H9 (cell line): Measurements from ENCODE around the gene PLA2R1. TPM values are rescaled to one million over a fixed set of nuclear protein-coding genes. Genes with fewer than 3 reads are reported as not detected.

ENCODE experiments used
- DNase-seq: peaks from one replicate; pipeline ENCODE4 v3.0.0-alpha.2; 2017
- H2AFZ ChIP-seq: one replicate; pipeline ENCODE4 v1.6.1; 2013; ENCODE audit warnings: mild to moderate bottlenecking, low read length, control low read depth, moderate library complexity
- H2AK5ac ChIP-seq: 2 replicates; pipeline ENCODE4 v1.6.1; 2013; ENCODE audit warnings: low read length, control low read depth, mixed read lengths; ENCODE audit not compliant: insufficient read length
- H2BK120ac ChIP-seq: one replicate; pipeline ENCODE4 v1.6.1; 2013; ENCODE audit warnings: low read depth, mild to moderate bottlenecking, low read length, control low read depth, inconsistent platforms; ENCODE audit not compliant: poor library complexity, severe bottlenecking
- H2BK12ac ChIP-seq: 2 replicates; pipeline ENCODE4 v1.6.1; 2013; ENCODE audit warnings: low read length, control low read depth, mixed read lengths, low read depth; ENCODE audit not compliant: insufficient read length
- H2BK15ac ChIP-seq: 2 replicates; pipeline ENCODE4 v1.6.1; 2013; ENCODE audit warnings: low read depth, low read length, control low read depth
- H2BK20ac ChIP-seq: one replicate; pipeline ENCODE4 v1.6.1; 2013; ENCODE audit warnings: low read depth, mild to moderate bottlenecking, low read length, control low read depth, inconsistent platforms; ENCODE audit not compliant: poor library complexity, severe bottlenecking
- H2BK5ac ChIP-seq: 2 replicates; pipeline ENCODE4 v1.6.1; 2013; ENCODE audit warnings: low read length, control low read depth, mixed read lengths; ENCODE audit not compliant: insufficient read length
- H3K14ac ChIP-seq: 2 replicates; pipeline ENCODE4 v1.6.1; 2013; ENCODE audit warnings: low read length, control low read depth; ENCODE audit not compliant: insufficient read depth
- H3K18ac ChIP-seq: 2 replicates; pipeline ENCODE4 v1.6.1; 2013; ENCODE audit warnings: low read depth, mild to moderate bottlenecking, mixed read lengths, low read length, control low read depth; ENCODE audit not compliant: insufficient read length
- H3K23ac ChIP-seq: 2 replicates; pipeline ENCODE4 v1.6.1; 2013; ENCODE audit warnings: low read length, control low read depth, mixed read lengths, low read depth; ENCODE audit not compliant: insufficient read length
- H3K23me2 ChIP-seq: 2 replicates; pipeline ENCODE4 v1.6.1; 2013; ENCODE audit warnings: low read depth, mild to moderate bottlenecking, mixed read lengths, low read length, control low read depth; ENCODE audit not compliant: insufficient read length, poor library complexity, severe bottlenecking
- H3K27ac ChIP-seq: 2 replicates; pipeline ENCODE4 v1.5.1; 2013; ENCODE audit warnings: low read length, control low read depth, mixed read lengths, low read depth; ENCODE audit not compliant: insufficient read length
- H3K27me3 ChIP-seq: 2 replicates; pipeline ENCODE4 v1.6.1; 2013; ENCODE audit warnings: low read length, control low read depth, inconsistent platforms; ENCODE audit not compliant: insufficient read depth
- H3K4ac ChIP-seq: 2 replicates; pipeline ENCODE4 v1.6.1; 2013; ENCODE audit warnings: low read depth, mild to moderate bottlenecking, control low read depth, inconsistent platforms, low read length, moderate library complexity
- H3K4me1 ChIP-seq: 2 replicates; pipeline ENCODE4 v1.6.1; 2013; ENCODE audit warnings: low read length, control low read depth, inconsistent platforms; ENCODE audit not compliant: insufficient read depth
- H3K4me2 ChIP-seq: 2 replicates; pipeline ENCODE4 v1.6.1; 2013; ENCODE audit warnings: low read length, control low read depth, mixed read lengths; ENCODE audit not compliant: insufficient read length, insufficient read depth
- H3K56ac ChIP-seq: 2 replicates; pipeline ENCODE4 v1.6.1; 2013; ENCODE audit warnings: low read depth, mild to moderate bottlenecking, mixed read lengths, low read length, control low read depth; ENCODE audit not compliant: insufficient read length
- H3K79me1 ChIP-seq: 2 replicates; pipeline ENCODE4 v1.6.1; 2013; ENCODE audit warnings: low read depth, mild to moderate bottlenecking, moderate library complexity, low read length, control low read depth, inconsistent platforms; ENCODE audit not compliant: insufficient read depth, poor library complexity, severe bottlenecking
- H3K79me2 ChIP-seq: 2 replicates; pipeline ENCODE4 v1.6.1; 2013; ENCODE audit warnings: low read length, control low read depth, inconsistent platforms; ENCODE audit not compliant: insufficient read depth
- H3K9ac ChIP-seq: 2 replicates; pipeline ENCODE4 v1.6.1; 2013; ENCODE audit warnings: low read length, control low read depth, mixed read lengths; ENCODE audit not compliant: insufficient read length; ENCODE audit errors: extremely low read depth
- H3K9me3 ChIP-seq: one replicate; pipeline ENCODE4 v1.6.1; 2013; ENCODE audit warnings: low read depth, low read length, inconsistent platforms; ENCODE audit not compliant: control insufficient read depth
- H3T11ph ChIP-seq: one replicate; pipeline ENCODE4 v1.6.1; 2013; ENCODE audit warnings: mild to moderate bottlenecking, low read length, control low read depth, inconsistent platforms
- H4K20me1 ChIP-seq: one replicate; pipeline ENCODE4 v1.6.1; 2013; ENCODE audit not compliant: control insufficient read depth, insufficient read length, insufficient read depth
- H4K5ac ChIP-seq: 2 replicates; pipeline ENCODE4 v1.6.1; 2013; ENCODE audit warnings: low read depth, mild to moderate bottlenecking, mixed read lengths, low read length, control low read depth; ENCODE audit not compliant: insufficient read length
- H4K8ac ChIP-seq: replicated peaks from 2 replicates; pipeline ENCODE4 v1.6.1; 2013; ENCODE audit warnings: low read length, control low read depth, mixed read lengths, low read depth; ENCODE audit not compliant: insufficient read length
- H4K91ac ChIP-seq: 2 replicates; pipeline ENCODE4 v1.6.1; 2013; ENCODE audit warnings: low read depth, mild to moderate bottlenecking, moderate library complexity, mixed read lengths, low read length, control low read depth; ENCODE audit not compliant: insufficient read length
- H3K27ac Mint-ChIP-seq, 3 experiments: 2 replicates in 2 of 3; 3 replicates in 1 of 3; pipeline ENCODE4 v1.8.0; 2020 to 2021; ENCODE audit warnings: mixed read lengths in 3 of 3, mild to moderate bottlenecking in 1 of 3, moderate library complexity in 1 of 3
- H3K27me3 Mint-ChIP-seq: 2 replicates; pipeline ENCODE4 v1.8.0; 2021; ENCODE audit warnings: low read depth, mild to moderate bottlenecking, moderate library complexity, mixed read lengths
- H3K36me3 Mint-ChIP-seq, 3 experiments: 2 replicates in 2 of 3; 3 replicates in 1 of 3; pipeline ENCODE4 v1.8.0; 2020 to 2021; ENCODE audit warnings: low read depth in 3 of 3, mixed read lengths in 3 of 3; ENCODE audit not compliant: insufficient read depth in 1 of 3
- H3K4me1 Mint-ChIP-seq, 2 experiments: 2 replicates each; pipeline ENCODE4 v1.8.0; 2020; ENCODE audit warnings: mixed read lengths in 2 of 2
- H3K4me3 Mint-ChIP-seq, 2 experiments: 2 replicates in 1 of 2; 3 replicates in 1 of 2; pipeline ENCODE4 v1.8.0; 2020 to 2021; ENCODE audit warnings: mild to moderate bottlenecking in 2 of 2, mixed read lengths in 2 of 2, moderate library complexity in 1 of 2
- H3K9me3 Mint-ChIP-seq, 2 experiments: 2 replicates in 1 of 2; 3 replicates in 1 of 2; pipeline ENCODE4 v1.8.0; 2020; ENCODE audit warnings: mild to moderate bottlenecking in 2 of 2, mixed read lengths in 2 of 2, moderate library complexity in 1 of 2
- WGBS: extraction: QIAGEN DNeasy Blood & Tissue Kit; methylation state at CpG from one replicate; pipeline ENCODE4 v1.1.7; 2013; ENCODE audit warnings: missing lambda C conversion rate, low lambda C conversion rate, mixed read lengths; ENCODE audit not compliant: insufficient read length; ENCODE audit errors: extremely low coverage; 5-methylcytosine and 5-hydroxymethylcytosine counted together
- total RNA-seq: library from RNA; stranded (reverse); gene quantifications from 2 replicates; pipeline ENCODE4 v1.2.1, GENCODE V29; 2021
- TF ChIP-seq, protein P1 (sequence below): fragments of 200-600 bp; sonication (generic); conservative IDR thresholded peaks from 3 replicates; pipeline ENCODE4 v1.8.0; 2021; ENCODE audit warnings: antibody characterized with exemption, mild to moderate bottlenecking

Gene PLA2R1
- total RNA-seq, 1 experiment from 2014 or later = 0.83 TPM

DNA sequence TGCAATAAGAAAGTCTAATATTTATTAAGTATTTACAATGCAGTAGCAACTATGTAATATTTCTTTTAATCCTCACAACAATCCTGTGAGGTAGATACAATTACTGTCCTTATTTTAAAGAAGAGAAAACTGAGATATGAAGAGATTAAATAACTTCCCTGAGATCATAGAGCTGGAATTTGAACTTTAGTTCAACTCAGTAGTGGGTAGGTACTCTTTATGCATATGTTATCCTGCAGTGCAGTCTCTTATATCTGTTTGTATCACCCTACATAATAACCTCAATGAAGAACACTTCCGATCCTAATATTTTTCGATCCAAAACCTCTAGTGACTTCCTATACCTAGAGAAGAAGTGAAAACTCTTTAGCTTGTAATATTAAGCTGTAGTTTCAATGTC lies 64.2 kb downstream of the PLA2R1 start:
- no peak overlapping the region for H4K8ac ChIP-seq
- H3K23ac ChIP-seq = no peak overlapping the region
- peaks cover 2 to 22% (median 4%) of the 10 kb centered on the region in 3 experiments; a peak in 5 of 7 replicates for H3K36me3 Mint-ChIP-seq
- no peak overlapping the region for H3K18ac ChIP-seq
- no peak overlapping the region for H3K9ac ChIP-seq
- H3K9me3 ChIP-seq = no peaks in the 10 kb centered on the region
- H3T11ph ChIP-seq = no peak overlapping the region
- no peak overlapping the region for H2BK5ac ChIP-seq
- H2BK120ac ChIP-seq = no peak overlapping the region
- no peak overlapping the region for H3K4me3 Mint-ChIP-seq
- DNase-seq = no peak
- no CpG with 5 or more reads among the region's 2 CpGs for WGBS
- H2AK5ac ChIP-seq = no peak overlapping the region
- no peak overlapping the region for H3K14ac ChIP-seq
- no peaks in the 10 kb centered on the region for H3K23me2 ChIP-seq
- H4K91ac ChIP-seq = no peak overlapping the region
- H3K4ac ChIP-seq = no peak overlapping the region
- no peaks in the 10 kb centered on the region for H3K4me1 ChIP-seq
- H3K56ac ChIP-seq = no peak overlapping the region
- H3K27ac Mint-ChIP-seq = no peak overlapping the region
- H3K4me2 ChIP-seq = no peak overlapping the region
- no peak overlapping the region for H3K27ac ChIP-seq
- no peak overlapping the region for H2BK15ac ChIP-seq
- no peak overlapping the region for H2BK12ac ChIP-seq
- no peaks in the 10 kb centered on the region for H3K79me1 ChIP-seq
- H3K27me3 ChIP-seq = no peaks in the 10 kb centered on the region
- H2AFZ ChIP-seq = no peak overlapping the region
- no peaks in the 10 kb centered on the region for H4K20me1 ChIP-seq
- peaks cover 18 to 26% of the 10 kb centered on the region in 2 experiments for H3K9me3 Mint-ChIP-seq
- no peak overlapping the region for H2BK20ac ChIP-seq
- H3K4me1 Mint-ChIP-seq = peaks cover 10 to 12% of the 10 kb centered on the region in 2 experiments
- TF ChIP-seq, protein P1, sequence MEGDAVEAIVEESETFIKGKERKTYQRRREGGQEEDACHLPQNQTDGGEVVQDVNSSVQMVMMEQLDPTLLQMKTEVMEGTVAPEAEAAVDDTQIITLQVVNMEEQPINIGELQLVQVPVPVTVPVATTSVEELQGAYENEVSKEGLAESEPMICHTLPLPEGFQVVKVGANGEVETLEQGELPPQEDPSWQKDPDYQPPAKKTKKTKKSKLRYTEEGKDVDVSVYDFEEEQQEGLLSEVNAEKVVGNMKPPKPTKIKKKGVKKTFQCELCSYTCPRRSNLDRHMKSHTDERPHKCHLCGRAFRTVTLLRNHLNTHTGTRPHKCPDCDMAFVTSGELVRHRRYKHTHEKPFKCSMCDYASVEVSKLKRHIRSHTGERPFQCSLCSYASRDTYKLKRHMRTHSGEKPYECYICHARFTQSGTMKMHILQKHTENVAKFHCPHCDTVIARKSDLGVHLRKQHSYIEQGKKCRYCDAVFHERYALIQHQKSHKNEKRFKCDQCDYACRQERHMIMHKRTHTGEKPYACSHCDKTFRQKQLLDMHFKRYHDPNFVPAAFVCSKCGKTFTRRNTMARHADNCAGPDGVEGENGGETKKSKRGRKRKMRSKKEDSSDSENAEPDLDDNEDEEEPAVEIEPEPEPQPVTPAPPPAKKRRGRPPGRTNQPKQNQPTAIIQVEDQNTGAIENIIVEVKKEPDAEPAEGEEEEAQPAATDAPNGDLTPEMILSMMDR = no peak
- H3K79me2 ChIP-seq = no peaks in the 10 kb centered on the region
- H3K27me3 Mint-ChIP-seq = no peaks in the 10 kb centered on the region
- H4K5ac ChIP-seq = no peak overlapping the region
